Stimulated activated CD4-positive, alpha-beta T cell treated with anti-CD3 and anti-CD28 coated beads, Interleukin-1b, Interleukin-23, amount 100 ng/mL, for 48 hours (primary cell): ENCODE data around the gene CCDC7.
"Not testable (repeated sequence)": the region's sequence is repeated elsewhere in the genome, so short reads cannot be mapped to it uniquely, and the experiment has no call there.

Experiments used
- DNase-seq: peaks from one replicate; pipeline ENCODE4 v3.0.0-alpha.2; 2020

CCDC7 gene

GRCh38 chr10:32459051-32459698 is 13.2 kb downstream of the CCDC7 start:
- DNase-seq = peak; percentile 3

DNA sequence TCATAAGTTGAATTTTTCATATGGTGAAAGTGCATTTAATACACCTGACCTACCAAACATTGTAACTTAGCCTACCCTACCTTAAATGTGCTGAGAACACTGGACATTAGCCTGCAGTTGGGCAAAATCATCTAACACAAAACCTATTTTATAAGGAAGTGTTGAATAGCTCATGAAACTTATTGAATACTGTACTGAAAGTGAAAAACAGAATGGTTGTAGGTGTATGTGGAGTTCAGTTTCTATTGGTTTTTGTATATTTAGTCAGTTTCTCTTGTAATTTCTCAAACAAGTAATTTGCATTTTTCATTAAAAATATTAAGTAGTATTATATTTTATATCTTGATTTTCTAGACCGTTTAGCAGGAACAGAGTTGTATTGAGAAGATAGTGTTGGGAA is 15.3 kb downstream of the CCDC7 start:
- DNase-seq = no peak

DNA sequence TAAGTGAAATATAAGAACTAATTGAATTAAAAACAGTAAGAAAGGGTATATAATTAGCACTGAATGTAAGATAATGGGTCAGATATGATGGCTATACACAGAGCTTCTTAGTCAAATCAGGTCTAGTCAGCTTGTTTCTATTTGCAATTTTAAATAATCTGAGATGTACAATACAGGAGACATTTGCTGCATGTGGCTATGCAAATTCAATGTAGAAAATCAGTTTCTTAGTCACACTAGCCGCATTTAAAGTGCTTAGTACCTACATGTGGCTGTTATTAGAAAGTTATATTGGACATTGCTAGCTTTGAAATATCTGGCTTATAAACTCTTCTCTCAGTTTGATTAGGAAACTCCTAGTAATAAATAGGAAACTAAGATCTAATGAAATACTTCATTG is 25.3 kb downstream of the CCDC7 start:
- DNase-seq = no peak

DNA sequence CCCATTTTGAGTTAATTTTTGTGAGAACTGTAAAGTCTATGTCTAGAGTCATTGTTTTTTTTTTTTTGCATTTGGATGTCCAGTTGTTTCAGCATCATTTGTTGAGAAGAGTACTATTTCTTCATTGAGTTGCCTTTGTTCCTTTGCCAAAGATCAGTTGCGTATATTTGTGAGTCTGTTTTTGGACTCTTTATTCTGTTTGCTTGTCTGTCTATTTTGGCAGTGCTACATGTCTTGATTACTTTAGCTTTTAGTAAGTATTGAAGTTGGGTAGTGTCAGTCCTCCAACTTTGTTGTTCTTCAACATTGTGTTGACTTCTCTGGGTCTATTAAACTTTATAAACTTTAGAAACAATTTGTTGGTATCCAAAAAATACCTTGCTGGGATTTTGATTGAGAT is 31.6 kb downstream of the CCDC7 start:
- DNase-seq = no peak

DNA sequence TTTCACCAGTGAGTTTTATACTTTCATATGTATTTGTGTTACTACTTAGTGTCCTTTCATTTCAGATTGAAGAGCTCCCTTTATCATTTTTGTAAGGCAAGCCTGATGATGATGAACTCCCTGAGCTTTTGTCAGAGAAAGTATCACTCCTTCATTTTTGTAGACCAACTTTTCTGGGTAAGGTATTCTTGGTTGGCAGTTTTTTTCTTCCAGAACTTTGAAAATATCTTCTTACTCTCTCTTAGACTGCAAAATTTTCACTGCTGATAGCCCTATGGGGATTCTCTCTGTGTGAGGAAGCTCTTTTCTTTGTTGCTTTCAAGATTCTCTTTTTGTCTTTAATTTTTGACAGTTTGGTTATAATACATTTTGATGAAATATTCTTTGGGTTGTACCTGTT is 35.7 kb downstream of the CCDC7 start:
- no peak for DNase-seq

GRCh38 chr10:32483019-32483502 is 37.1 kb downstream of the CCDC7 start:
- not testable (repeated sequence) for DNase-seq

DNA sequence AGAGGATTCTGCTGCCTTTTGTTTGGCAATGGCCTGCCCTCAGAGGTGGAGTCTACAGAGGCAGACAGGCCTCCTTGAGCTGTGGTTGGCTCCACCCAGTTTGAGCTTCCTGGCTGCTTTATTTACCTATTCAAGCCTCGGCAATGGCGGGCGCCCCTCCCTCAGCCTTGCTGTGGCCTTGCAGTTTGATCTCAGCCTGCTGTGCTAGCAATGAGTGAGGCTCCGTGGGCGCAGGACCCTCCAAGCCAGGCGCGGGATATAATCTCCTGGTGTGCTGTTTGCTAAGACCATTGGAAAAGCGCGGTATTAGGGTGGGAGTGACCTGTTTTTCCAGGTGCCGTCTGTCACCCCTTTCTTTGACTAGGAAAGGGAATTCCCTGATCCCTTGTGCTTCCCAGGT is 42.1 kb downstream of the CCDC7 start:
- DNase-seq = not testable (repeated sequence)

- DNase-seq = no peak
Measured at GRCh38 chr10:32489158-32489557, 43.2 kb downstream of the CCDC7 start.

- no peak for DNase-seq
Measured at GRCh38 chr10:32489901-32490300, 44.0 kb downstream of the CCDC7 start.

DNA sequence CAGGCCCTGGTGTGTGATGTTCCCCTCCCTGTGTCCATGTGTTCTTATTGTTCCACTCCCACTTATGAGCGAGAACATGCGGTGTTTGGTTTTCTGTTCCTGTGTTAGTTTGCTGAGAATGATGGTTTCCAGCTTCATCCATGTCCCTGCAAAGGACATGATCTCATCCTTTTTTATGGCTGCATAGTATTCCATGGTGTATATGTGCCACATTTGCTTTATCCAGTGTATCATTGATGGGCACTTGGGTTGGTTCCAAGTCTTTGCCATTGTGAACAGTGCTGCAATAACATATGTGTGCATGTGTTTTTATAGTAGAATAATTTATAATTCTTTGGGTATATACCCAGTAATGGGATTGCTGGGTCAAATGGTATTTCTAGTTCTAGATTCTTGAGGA is 48.6 kb downstream of the CCDC7 start:
- not testable (repeated sequence) for DNase-seq

DNA sequence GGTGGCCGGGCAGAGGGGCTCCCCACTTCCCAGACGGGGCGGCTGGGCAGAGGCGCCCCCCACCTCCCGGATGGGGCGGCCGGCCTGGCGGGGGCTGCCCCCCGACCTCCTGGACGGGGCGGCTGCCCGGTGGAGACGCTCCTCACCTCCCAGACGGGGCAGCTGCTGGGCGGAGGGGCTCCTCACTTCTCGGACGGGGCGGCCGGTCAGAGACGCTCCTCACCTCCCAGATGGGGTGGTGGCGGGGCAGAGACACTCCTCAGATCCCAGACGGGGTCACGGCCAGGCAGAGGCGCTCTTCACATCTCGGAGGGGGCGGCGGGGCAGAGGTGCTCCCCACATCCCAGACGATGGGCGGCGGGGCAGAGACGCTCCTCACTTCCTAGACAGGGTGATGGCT is 54.2 kb downstream of the CCDC7 start:
- not testable (repeated sequence) for DNase-seq

DNA sequence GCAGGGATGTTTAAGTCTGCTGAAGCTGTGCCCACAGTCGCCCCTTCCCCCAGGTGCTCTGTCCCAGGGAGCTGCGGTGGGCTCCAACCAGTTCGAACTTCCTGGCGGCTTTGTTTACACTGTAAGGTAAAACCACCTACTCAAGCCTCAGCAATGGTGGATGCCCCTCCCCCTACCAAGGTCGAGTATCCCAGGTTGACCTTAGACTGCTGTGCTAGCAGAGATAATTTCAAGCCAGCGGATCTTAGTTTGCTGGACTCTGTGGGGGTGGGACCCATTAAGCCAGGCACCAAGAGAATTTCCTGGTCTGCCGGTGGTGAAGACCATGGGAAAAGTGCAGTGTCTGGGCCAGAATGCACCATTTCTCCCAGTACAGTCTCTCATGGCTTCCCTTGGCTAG is 56.0 kb downstream of the CCDC7 start:
- DNase-seq = no peak

- DNase-seq = not testable (repeated sequence)
Measured at GRCh38 chr10:32505762-32506420, 60.0 kb downstream of the CCDC7 start.

DNA sequence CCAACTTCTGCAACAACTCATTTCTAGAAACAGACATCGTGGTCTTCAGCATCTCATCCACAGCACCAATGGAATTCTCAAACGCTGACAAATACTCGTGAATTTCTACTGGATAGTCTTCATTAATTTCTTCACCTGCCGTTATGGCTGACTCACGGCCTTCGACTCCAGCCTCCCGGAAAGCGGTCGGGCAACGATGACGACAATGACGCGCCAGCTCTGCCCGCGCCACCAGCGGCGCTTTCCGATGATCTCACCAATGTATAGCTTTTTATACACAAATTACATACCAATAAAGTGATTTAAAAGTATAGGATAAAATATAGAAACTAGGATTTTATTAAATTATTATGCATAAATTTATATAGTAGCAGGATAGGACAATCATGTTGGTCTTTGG is 65.7 kb downstream of the CCDC7 start:
- no peak for DNase-seq

DNA sequence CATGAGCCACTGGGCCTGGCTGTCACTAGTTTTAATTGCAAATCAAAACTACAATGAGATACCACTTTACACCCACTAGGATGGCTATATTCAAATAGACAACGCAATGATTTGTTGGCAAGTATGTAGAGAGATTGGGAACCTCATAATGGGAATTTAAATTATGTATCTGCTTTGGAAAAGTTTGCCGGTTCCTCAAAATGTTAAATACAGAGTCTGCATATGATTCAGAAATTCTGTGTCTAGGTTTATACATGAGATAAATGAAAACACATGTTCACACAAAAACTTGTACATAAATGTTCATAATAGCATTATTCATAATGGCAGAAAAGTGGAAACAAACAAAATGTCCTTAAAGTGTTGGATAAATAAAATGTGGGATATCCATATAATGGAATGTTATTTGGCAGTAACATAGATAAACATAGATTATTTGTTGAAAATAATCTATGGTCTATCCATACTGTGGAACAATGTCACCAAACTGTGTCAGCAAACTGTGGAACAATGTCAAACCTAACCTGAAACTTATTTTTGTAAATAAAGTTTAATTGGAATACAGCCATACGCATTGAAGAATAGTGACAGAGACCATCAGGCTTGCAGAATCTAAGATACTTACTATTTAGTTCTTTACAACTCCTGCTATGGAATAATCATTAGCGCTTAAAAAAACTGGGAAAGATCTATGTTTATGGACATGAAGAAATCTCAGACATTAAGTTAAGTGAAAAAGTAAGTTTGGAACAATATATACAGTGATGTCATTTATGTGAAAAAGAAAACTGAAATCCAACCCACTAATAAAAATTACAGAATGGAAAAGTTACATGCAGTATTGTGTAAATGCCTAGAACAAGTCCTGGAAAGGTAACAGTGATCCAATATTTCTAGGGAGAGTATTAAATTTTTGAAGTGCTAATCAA is 70.9 kb downstream of the CCDC7 start:
- no peak for DNase-seq

- no peak for DNase-seq
Measured at GRCh38 chr10:32530231-32530630, 84.3 kb downstream of the CCDC7 start.

DNA sequence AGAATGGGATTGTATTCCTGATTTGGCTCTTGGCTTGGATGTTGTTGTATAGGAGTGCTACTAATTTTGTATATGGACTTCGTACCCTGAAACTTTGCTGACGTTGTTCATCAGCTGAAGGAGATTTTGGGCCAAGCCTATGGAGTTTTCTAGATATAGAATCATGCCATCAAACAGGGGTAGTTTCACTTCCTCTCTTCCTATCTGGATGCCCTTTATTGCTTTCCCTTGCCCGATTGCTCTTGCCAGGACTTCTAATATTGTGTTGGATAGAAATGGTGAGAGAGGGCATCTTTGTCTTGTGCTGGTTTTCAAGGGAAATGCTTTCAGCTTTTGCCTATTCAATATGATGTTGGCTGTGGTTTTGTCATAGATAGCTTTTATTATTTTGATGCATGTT is 92.3 kb downstream of the CCDC7 start:
- DNase-seq = no peak

GRCh38 chr10:32540691-32541470 is 94.9 kb downstream of the CCDC7 start:
- DNase-seq = no peak

DNA sequence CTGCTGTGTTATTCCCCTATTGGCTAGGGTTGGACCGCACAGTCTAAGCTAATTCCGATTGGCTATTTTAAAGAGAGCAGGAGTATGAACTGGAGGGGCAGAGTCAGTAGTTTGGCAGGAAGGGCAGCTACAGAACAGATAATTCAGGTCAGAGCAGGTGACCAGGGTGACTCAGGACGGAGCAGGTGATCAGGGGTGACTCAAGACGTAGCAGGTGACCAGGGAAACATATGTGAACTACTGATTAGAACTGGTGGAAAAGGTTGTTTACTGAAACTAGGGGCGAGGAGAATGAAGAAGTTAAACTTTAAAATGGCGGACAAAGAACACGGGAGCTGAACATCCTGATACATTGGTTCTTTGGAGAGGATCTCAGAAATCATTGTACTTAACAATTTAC is 102.3 kb downstream of the CCDC7 start:
- no peak for DNase-seq

DNA sequence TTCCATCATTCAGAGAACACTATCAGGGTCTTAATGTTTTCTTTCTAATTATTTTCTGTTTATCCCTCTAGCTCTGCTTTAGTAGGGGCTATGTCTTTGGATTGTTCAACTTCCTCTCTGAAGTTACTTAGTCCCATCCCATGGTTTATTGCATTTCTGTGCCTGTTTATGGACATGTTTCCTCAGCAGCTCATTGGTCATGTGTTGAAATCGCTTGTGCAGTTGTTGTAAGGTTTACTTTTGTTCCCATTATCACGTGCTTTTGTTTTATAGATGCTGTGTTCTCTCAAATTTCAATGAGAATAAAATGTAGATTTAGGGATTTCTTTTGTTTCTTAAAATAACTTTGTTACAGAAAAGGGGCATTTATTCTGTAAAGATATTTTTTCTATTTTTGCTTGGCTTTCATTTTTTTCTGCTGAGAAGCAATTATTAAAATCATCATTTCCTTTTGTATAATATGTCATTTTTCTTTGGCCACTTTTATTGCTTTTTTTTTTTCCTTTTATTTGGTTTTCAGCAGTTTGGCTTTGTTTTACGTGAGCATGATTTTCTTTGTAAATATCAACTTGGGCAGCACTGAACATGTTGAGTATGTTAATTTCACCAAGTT is 110.9 kb downstream of the CCDC7 start:
- no peak for DNase-seq

DNA sequence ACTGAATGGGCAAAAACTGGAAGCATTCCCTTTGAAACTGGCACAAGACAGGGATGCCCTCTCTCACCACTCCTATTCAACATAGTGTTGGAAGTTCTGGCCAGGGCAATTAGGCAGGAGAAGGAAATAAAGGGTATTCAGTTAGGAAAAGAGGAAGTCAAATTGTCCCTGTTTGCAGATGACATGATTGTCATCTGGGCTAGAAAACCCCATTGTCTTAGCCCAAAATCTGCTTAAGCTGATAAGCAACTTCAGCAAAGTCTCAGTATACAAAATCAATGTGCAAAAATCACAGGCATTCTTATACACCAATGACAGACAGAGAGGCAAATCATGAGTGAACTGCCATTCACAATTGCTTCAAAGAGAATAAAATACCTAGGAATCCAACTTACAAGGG is 116.8 kb downstream of the CCDC7 start:
- not testable (repeated sequence) for DNase-seq

DNA sequence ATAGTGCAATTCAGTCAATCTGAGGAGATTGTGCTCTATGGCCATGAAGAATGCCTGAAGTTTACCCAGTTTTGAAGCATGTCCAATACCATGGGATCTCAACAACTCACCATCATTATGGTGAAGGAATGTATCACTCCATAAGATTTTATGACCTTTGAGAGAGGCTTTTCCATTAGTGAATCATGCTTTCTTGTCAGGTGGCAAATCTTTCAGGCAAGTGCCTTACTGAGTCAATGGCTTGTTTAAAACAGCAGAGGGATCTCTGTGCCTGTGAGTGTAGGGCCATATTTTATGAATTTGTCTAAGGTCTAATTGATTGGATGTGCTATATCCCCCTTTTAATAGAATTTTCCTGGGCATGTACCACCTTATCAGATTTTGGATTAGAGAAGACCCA is 131.5 kb downstream of the CCDC7 start:
- DNase-seq = no peak
